Femur (tissue), 1 donor: ENCODE data around the gene NEO1.
A peak's percentile ranks its signal among the peaks of the same experiment; 100 is the strongest.

Experiments
- DNase-seq: peaks from one replicate; pipeline ENCODE4 v3.0.0-alpha.2; 2017

The NEO1 gene

GRCh38 chr15:73033611-73034010, 18.7 kb upstream of the NEO1 start:
- DNase-seq, result no peak

- DNase-seq, result no peak
Measured at GRCh38 chr15:73034221-73034620, 18.0 kb upstream of the NEO1 start.

DNA sequence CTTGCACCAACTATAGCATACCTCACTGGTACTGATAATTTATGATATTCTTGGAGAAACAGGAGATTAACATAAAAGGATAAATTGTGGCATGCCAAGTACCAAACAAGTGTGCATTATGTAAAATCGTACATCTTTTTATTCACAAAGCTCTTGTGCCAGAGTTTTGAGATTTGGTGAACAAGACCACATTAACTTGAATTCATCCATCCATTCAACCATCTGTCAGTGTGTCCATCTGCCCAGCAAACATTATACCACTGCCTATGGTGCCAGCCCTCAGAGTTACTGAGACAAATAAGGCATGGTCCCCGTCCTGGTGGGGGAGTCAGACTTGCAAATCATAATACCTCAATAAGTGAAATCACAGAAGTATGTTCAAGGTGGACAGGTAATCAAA, 17.0 kb upstream of the NEO1 start:
- DNase-seq, result no peak

- DNase-seq, result no peak
Measured at GRCh38 chr15:73038220-73038619, 14.0 kb upstream of the NEO1 start.

DNA sequence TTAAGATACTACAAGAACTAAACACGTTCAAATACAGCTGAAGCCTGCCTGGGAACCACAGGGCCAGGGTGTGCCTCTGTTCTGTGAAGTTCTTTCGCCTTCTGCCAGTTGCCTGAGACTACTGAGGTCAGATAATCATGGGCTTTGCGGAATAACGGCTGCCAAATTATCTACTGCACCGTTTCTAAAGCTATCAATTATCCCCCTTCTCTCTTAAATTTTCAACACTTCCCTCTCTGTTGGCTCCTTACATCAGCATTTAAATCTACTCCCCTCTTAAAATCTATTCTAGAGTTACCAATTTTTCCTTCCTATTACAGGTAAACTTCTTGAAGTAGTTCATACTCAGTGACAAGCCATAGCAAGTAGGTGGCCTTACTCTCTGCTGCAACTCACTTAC, 6.2 kb upstream of the NEO1 start:
- peak; percentile 37 for DNase-seq

- DNase-seq, result no peak
Measured at GRCh38 chr15:73047882-73048281, 4.4 kb upstream of the NEO1 start.

GRCh38 chr15:73048624-73049295, 3.5 kb upstream of the NEO1 start:
- no peak for DNase-seq

GRCh38 chr15:73049564-73050215, 2.6 kb upstream of the NEO1 start:
- no peak for DNase-seq

- no peak for DNase-seq
Measured at GRCh38 chr15:73050561-73051295, 1.5 kb upstream of the NEO1 start.

- no peak for DNase-seq
Measured at GRCh38 chr15:73051391-73051806, 864 bp upstream of the NEO1 start.

DNA sequence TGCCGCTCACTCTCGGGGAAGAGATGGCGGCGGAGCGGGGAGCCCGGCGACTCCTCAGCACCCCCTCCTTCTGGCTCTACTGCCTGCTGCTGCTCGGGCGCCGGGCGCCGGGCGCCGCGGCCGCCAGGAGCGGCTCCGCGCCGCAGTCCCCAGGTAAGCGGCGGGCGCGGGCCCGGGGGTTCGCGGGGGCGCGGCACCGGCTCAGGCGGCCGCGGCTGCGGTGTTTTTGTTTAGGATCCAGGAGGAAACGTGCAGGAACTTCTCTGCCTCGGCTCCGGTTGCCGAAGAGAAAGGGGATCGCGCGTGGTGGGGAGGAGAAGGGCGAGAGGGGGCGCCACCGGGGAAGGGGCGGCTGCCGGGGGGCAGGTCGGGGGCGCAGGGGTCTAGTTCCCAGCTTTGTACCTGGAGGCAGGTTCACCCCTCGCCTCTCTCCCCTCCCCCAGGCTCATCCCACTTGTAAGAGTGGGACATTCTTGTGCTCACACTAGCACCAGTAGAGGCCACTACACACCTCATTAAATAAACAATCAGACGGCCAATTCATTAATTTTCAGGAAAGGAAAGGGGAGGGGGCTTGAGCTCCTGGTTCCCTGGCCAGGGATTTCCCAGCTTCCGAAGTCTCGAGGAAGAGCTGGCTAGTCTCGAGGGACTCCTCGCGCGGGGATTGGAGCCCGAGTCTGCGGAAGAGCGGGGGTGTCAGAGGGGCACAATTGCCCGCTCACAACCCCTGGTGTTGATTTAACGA, 562 bp downstream of the NEO1 start:
- DNase-seq, result peak; percentile 61

DNA sequence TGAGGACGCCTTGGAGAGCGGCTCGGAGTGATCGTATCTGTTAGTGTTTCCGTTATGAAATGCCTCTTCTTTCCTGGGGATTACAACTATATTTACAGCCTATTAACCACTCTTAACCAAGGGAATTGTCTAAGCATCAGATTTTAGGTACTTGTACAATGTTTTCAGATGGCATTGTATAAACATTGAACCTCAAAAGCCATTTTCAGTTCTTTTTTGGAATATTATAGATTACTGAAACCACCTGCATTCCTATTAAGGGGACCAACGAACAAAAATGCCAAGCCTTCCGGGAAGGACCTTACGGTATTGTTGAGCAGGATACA, 1.1 kb downstream of the NEO1 start:
- no peak for DNase-seq

DNA sequence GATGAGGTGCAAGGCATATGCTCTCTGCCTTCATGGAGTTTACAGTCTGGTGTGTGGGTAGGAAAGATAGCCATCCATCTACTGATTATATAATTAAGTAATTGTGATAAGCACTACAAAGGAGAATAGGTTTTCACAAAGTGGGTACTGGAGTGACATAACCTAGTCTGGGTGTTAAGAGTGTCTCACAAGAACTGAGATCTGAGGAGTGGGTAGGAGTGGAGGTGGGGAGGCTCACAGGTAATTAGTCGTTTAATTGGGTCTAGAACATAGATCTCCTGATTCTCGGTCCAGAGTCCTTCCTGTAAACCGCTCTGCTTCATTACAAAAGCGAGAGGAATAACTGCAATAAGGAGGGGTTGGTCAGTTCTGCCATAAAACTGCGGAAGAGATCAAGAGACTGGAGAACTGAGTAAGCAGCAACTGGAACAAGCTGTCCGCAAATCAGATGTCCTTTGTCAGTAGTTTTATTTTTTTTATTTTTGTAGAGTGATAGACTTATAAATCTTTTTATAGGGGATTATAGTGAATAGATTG, 2.2 kb downstream of the NEO1 start:
- DNase-seq, result no peak

DNA sequence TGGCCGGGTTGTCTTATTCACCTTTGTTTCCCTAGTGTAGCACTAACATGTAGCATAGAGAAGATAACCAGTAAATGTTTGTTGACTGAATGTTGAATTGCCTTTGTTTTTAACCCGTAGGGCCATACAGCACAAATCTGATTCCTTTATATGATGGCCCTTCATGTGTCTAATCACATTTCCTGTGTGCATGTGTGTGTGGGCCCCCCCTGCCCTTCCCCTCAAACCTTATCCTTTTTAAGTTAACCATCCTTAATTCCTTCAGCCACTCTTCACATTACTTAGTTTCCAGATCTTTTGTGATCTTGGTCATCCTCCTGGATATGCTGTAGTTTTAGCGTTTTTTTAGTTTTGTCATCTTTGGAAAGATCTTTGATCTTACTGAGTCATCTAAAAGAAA, 4.2 kb downstream of the NEO1 start:
- no peak for DNase-seq

DNA sequence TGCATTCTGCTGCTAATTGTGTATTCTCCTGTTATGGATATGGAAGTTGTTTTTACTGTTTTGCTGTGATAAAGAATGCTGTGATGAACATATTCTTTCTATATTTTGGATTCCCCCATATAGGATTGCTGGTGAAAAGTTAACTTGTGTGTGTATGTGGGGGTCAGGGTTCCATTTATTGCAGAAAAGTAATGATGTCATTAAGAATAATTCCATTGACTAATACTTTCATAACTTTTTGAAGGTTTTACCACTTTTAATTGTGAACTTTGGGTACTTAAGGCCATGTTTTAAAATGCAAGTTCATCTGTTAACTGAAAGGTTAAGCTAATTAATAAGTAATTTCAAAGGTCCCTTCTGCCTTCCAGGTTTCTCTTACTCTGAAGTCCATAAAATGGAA, 6.2 kb downstream of the NEO1 start:
- no peak for DNase-seq

GRCh38 chr15:73065114-73065513, 12.9 kb downstream of the NEO1 start:
- DNase-seq, result no peak

DNA sequence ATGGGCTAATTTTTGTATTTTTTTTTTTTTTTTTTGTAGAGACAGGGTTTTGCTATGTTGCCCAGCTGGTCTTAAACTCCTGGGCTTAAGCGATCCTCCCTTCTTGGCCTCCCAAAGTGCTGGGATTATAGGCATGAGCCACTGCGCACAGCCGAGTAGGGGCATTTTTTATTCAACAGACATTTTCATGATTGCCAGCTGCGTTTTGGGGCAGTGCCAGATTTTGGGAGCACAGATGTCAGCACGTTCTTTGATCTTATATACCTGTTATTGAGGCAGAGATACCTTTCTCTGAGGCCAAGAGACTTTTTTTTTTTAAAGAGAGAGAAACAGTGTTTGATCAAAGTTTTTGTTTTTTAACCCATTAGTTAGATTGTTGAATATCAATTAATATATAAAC, 16.8 kb downstream of the NEO1 start:
- DNase-seq, result no peak

DNA sequence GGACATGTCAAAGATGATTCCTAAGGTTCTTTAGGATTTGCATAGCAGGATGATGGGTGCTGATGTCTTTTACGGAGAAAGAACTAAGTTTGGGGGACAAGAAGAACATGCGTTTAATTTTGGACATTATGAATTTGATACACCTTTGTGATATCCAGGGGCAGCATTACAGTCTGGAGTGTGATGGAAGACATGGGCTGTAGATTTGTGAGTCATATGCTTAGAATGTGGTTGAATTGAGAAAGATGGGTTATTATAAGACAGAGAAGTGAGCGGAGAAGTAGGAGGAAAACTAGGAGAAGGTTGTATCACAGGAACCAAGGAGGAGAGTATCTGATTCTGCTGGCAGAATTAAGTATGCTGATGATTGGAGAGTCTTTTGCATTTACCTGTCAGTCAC, 20.6 kb downstream of the NEO1 start:
- no peak for DNase-seq

DNA sequence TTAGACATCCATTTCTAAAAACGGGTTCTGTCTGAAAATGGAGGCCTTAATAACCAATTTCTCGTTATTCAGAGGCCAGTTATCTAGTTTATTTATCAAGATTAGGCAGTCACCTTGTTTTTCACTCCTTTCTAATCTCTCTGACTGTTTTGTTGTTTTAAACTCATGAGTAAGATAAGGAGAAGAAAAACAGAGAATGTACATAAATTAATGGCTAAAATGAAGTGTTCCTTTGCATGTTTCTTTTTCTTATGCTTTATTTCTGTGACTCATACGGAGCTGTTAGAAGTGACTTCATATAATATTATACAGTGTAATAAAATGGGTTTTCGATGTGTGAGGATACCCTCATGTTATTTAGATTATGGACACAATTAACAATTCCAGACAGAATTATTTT, 22.0 kb downstream of the NEO1 start:
- no peak for DNase-seq

DNA sequence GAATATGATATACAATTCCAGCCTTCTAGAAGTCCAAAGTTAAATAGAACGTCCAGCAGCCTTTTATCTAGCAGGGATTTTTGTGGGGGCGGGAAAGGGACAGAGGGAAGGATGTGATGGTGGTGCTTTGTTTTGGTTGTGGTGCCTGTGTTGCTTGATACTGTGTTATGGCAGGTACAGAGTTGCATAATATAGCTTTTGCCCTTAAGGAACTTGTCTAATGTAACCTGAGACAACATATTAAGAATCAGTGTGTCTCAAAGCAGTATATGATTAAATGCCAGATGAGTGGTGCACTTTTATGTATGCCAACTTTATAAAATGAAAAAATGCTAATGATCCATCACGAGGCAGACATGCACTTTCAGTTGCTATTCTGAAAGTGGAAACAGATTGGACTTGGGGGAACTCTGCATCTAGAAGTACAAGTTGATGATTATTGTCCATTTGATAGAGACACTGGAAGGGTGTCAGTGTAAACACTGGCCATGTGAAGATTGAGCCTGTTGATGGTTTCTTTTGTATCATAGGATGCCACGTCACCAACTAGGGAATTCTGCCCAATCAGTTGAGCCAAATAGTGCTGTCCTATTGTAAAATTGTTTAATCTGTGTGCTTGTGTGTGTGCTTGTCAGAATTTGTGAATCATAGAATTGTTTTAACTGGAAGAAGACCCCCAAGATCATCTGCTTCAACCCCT, 23.0 kb downstream of the NEO1 start:
- DNase-seq, result no peak

DNA sequence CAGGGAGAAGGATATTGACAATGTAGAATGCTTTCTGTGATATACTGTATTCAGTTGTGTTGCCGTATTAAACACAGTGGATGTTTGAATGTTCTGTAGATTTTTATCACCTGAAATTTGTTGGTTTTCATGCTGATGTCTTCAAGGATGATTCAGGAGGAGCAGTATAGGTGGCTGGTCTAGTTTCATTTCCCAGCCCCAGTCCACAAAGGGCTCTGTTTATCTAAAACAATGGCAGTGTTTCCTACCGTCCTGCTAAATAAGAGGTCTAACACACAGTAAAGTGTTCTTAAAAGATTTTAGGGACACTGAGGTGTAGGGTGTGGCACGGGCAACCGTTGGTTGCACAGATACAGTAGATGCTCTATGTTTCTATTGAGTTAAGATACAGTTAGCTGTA, 26.0 kb downstream of the NEO1 start:
- no peak for DNase-seq

DNA sequence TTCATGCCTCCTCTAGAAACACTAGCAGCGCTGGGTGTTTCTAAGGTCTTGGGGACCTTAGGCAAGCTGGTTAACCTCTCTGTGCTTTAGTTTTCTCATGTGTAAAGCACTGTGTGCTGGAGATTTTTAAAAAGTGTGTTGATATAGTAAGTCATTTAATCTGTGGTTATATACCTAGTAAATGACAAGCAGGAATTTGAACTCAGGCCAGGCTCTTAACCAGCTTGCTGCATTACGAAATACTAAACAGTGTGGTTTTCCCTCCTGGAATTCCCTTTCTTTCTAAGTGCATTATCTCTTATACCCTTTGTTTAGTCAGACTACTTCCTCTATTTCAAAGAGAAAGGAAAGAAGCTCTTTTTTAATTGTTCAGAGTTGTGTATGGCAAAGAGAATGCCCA, 26.5 kb downstream of the NEO1 start:
- DNase-seq, result no peak

GRCh38 chr15:73079565-73079964, 27.3 kb downstream of the NEO1 start:
- DNase-seq, result no peak
